H1 (cell line): ENCODE data around the gene FGD4. TPM values are rescaled to one million over a fixed set of nuclear protein-coding genes. Genes with fewer than 3 reads are reported as not detected.

Source experiments
- CTCF ChIA-PET: fragments of 300-600 bp; sonication (Branson Sonifier 250); formaldehyde crosslinking; loops from one replicate; lab custom pipeline; 2021; ENCODE audit not compliant: partially characterized antibody; lab: Charles Lee
- POLR2A ChIA-PET: fragments of 300-600 bp; sonication (Branson Sonifier 250); formaldehyde crosslinking; loops from one replicate; lab custom pipeline; 2021; ENCODE audit warnings: inconsistent platforms; ENCODE audit not compliant: partially characterized antibody; lab: Charles Lee
- DNase-seq, 2 experiments: peaks; one replicate each; pipeline versions ENCODE4 v3.0.0 to v3.0.0-alpha.2; 2010 to 2022; ENCODE audit warnings: low spot score in 2 of 2, low read depth in 1 of 2, mixed read lengths in 1 of 2
- FAIRE-seq: peaks from 2 replicates; lab custom pipeline; 2011; peaks lifted over from hg19 to GRCh38; lab: Jason Lieb, UNC
- H2AFZ ChIP-seq: 2 replicates; pipeline ENCODE4 v1.8.1; 2012; ENCODE audit warnings: low read length, inconsistent platforms
- H2AK5ac ChIP-seq: 2 replicates; pipeline ENCODE4 v1.6.1; 2013; ENCODE audit warnings: low read depth, low read length
- H2BK120ac ChIP-seq: replicated peaks from 2 replicates; pipeline ENCODE3; 2013; ENCODE audit warnings: low read depth, low read length, inconsistent platforms
- H2BK12ac ChIP-seq: 2 replicates; pipeline ENCODE4 v1.6.1; 2013; ENCODE audit warnings: low read depth, low read length
- H2BK15ac ChIP-seq: 2 replicates; pipeline ENCODE4 v1.6.1; 2013; ENCODE audit warnings: low read length
- H2BK20ac ChIP-seq: 2 replicates; pipeline ENCODE4 v1.6.1; 2013; ENCODE audit warnings: low read length
- H2BK5ac ChIP-seq: 2 replicates; pipeline ENCODE4 v1.6.1; 2013; ENCODE audit warnings: low read depth, low read length
- H3K14ac ChIP-seq: 2 replicates; pipeline ENCODE4 v1.6.1; 2013; ENCODE audit warnings: inconsistent platforms; ENCODE audit not compliant: insufficient read length
- H3K18ac ChIP-seq: 2 replicates; pipeline ENCODE4 v1.6.1; 2013; ENCODE audit warnings: low read length; ENCODE audit errors: extremely low read depth
- H3K23ac ChIP-seq: 2 replicates; pipeline ENCODE4 v1.6.1; 2013; ENCODE audit warnings: inconsistent platforms; ENCODE audit not compliant: insufficient read length
- H3K23me2 ChIP-seq: 2 replicates; pipeline ENCODE4 v1.6.1; 2013; ENCODE audit warnings: low read depth, low read length
- H3K27ac ChIP-seq: 2 replicates; pipeline ENCODE4 v1.6.1; 2011; ENCODE audit warnings: low read depth, low read length, inconsistent platforms
- H3K27me3 ChIP-seq, 4 experiments: replicated peaks in 1 of 4; 1 replicate in 1 of 4; 2 replicates in 3 of 4; pipeline versions ENCODE4 v1.6.1 to v1.8.1; 2011 to 2013; ENCODE audit warnings: low read length in 3 of 4, mild to moderate bottlenecking in 3 of 4, inconsistent platforms in 2 of 4, mixed read lengths in 2 of 4, moderate library complexity in 1 of 4; ENCODE audit not compliant: control insufficient read depth in 3 of 4, insufficient read depth in 3 of 4; ENCODE audit errors: extremely low read depth in 1 of 4
- H3K36me3 ChIP-seq, 4 experiments: 2 replicates each; pipeline versions ENCODE4 v1.6.1 to v1.8.1; 2011 to 2013; ENCODE audit warnings: mild to moderate bottlenecking in 4 of 4, low read length in 3 of 4, moderate library complexity in 2 of 4, control low read depth in 1 of 4, inconsistent platforms in 1 of 4; ENCODE audit not compliant: insufficient read depth in 4 of 4, control insufficient read depth in 2 of 4
- H3K4ac ChIP-seq: replicated peaks from 2 replicates; pipeline ENCODE3; 2013; ENCODE audit warnings: low read length, low read depth, mixed read lengths, inconsistent platforms; ENCODE audit not compliant: insufficient read length
- H3K4me1 ChIP-seq, 4 experiments: replicated peaks in 1 of 4; 1 replicate in 1 of 4; 2 replicates in 3 of 4; pipeline versions ENCODE4 v1.6.1 to v1.8.1; 2011 to 2013; ENCODE audit warnings: low read length in 3 of 4, inconsistent platforms in 2 of 4, mixed read lengths in 1 of 4; ENCODE audit not compliant: insufficient read depth in 4 of 4, control insufficient read depth in 3 of 4
- H3K4me2 ChIP-seq, 2 experiments: 2 replicates each; pipeline versions ENCODE4 v1.6.1 to v1.8.1; 2011 to 2013; ENCODE audit warnings: low read depth in 2 of 2, low read length in 2 of 2, control low read depth in 1 of 2, inconsistent platforms in 1 of 2, mild to moderate bottlenecking in 1 of 2; ENCODE audit not compliant: insufficient read depth in 1 of 2
- H3K4me3 ChIP-seq, 4 experiments: fragments of 200-600, 300-600 bp in 1 of 4; sonication (generic), shearing (Covaris generic), sonication (Bioruptor Twin) in 1 of 4; 2 replicates each; pipeline versions ENCODE4 v1.5.1 to v1.8.1; 2011 to 2016; ENCODE audit warnings: low read length in 4 of 4, low read depth in 3 of 4, control low read depth in 2 of 4, inconsistent platforms in 2 of 4, mild to moderate bottlenecking in 2 of 4, mixed read lengths in 1 of 4, moderate library complexity in 1 of 4; ENCODE audit not compliant: insufficient read depth in 2 of 4; ENCODE audit errors: extremely low read depth in 1 of 4
- H3K56ac ChIP-seq: replicated peaks from 2 replicates; pipeline ENCODE3; 2013; ENCODE audit warnings: low read depth, mild to moderate bottlenecking, mixed read lengths, low read length, inconsistent platforms; ENCODE audit not compliant: insufficient read length
- H3K79me1 ChIP-seq: 2 replicates; pipeline ENCODE4 v1.6.1; 2013; ENCODE audit warnings: low read depth, low read length, control low read depth
- H3K79me2 ChIP-seq, 2 experiments: 2 replicates each; pipeline versions ENCODE4 v1.6.1 to v1.8.1; 2012 to 2013; ENCODE audit warnings: low read length in 2 of 2, mild to moderate bottlenecking in 2 of 2, inconsistent platforms in 1 of 2; ENCODE audit not compliant: insufficient read depth in 2 of 2, control insufficient read depth in 1 of 2
- H3K9ac ChIP-seq, 4 experiments: replicated peaks in 1 of 4; 1 replicate in 1 of 4; 2 replicates in 3 of 4; pipeline versions ENCODE4 v1.6.1 to v1.8.1; 2011 to 2013; ENCODE audit warnings: low read depth in 3 of 4, low read length in 3 of 4, control low read depth in 2 of 4, mild to moderate bottlenecking in 2 of 4, moderate library complexity in 2 of 4, inconsistent platforms in 1 of 4; ENCODE audit errors: extremely low read depth in 1 of 4
- H3K9me3 ChIP-seq, 2 experiments: 2 replicates each; pipeline versions ENCODE4 v1.6.1 to v1.8.1; 2012 to 2013; ENCODE audit warnings: mild to moderate bottlenecking in 2 of 2, moderate library complexity in 2 of 2, control low read depth in 1 of 2, inconsistent platforms in 1 of 2, low read depth in 1 of 2, low read length in 1 of 2, mixed read lengths in 1 of 2; ENCODE audit not compliant: insufficient read depth in 2 of 2
- H4K20me1 ChIP-seq, 2 experiments: replicated peaks in 1 of 2; 2 replicates each; pipeline versions ENCODE3 to v1.8.1; 2011 to 2013; ENCODE audit warnings: inconsistent platforms in 2 of 2, low read length in 2 of 2, mild to moderate bottlenecking in 1 of 2; ENCODE audit not compliant: insufficient read depth in 2 of 2, control insufficient read depth in 1 of 2
- H4K5ac ChIP-seq: 2 replicates; pipeline ENCODE4 v1.6.1; 2013; ENCODE audit warnings: low read length, low read depth, mixed read lengths, inconsistent platforms; ENCODE audit not compliant: insufficient read length
- H4K8ac ChIP-seq: 2 replicates; pipeline ENCODE4 v1.8.0; 2013; ENCODE audit warnings: mild to moderate bottlenecking, moderate library complexity, low read length, inconsistent platforms; ENCODE audit not compliant: insufficient read depth; ENCODE audit errors: extremely low read depth
- H4K91ac ChIP-seq: replicated peaks from 2 replicates; pipeline ENCODE3; 2013; ENCODE audit warnings: low read length, mixed read lengths, inconsistent platforms; ENCODE audit not compliant: insufficient read length
- ASH2L ChIP-seq: fragments of 200-600, 300-600 bp; sonication (generic); IDR thresholded peaks from one replicate; pipeline ENCODE4 v1.7.1; 2017; ENCODE audit warnings: low read length
- ATF2 ChIP-seq: IDR thresholded peaks from 2 replicates; pipeline ENCODE4 v1.6.1; 2012; ENCODE audit warnings: low read length, inconsistent platforms
- CEBPB ChIP-seq: IDR thresholded peaks from 2 replicates; pipeline ENCODE4 v1.6.1; 2012; ENCODE audit warnings: low read depth, low read length
- CHD1 ChIP-seq: IDR thresholded peaks from 2 replicates; pipeline ENCODE4 v1.6.1; 2012; ENCODE audit warnings: low read depth, low read length, improper control_type of control experiment
- CTBP2 ChIP-seq: IDR thresholded peaks from 2 replicates; pipeline ENCODE4 v1.7.0; 2011; ENCODE audit warnings: borderline replicate concordance, mild to moderate bottlenecking, moderate library complexity, mixed read lengths, low read length; ENCODE audit not compliant: insufficient read depth, insufficient read length
- EZH2 ChIP-seq: fragments of 200-600 bp; sonication (generic); IDR thresholded peaks from 2 replicates; pipeline ENCODE4 v1.7.1; 2012; ENCODE audit warnings: low read depth, mild to moderate bottlenecking, moderate library complexity, low read length, inconsistent platforms; ENCODE audit not compliant: severe bottlenecking
- JUN ChIP-seq: IDR thresholded peaks from 2 replicates; pipeline ENCODE4 v1.6.1; 2011; ENCODE audit warnings: low read depth, mild to moderate bottlenecking, improper control_type of control experiment, low read length
- JUND ChIP-seq: IDR thresholded peaks from 2 replicates; pipeline ENCODE4 v1.6.1; 2011; ENCODE audit warnings: mild to moderate bottlenecking, improper control_type of control experiment, low read length
- KDM1A ChIP-seq: fragments of 200-600, 300-600 bp; sonication (generic); IDR thresholded peaks from 2 replicates; pipeline ENCODE4 v1.7.1; 2016; ENCODE audit warnings: mild to moderate bottlenecking, low read length, borderline replicate concordance
- KDM5A ChIP-seq: fragments of 200-600 bp; IDR thresholded peaks from 2 replicates; pipeline ENCODE4 v1.7.1; 2012; ENCODE audit warnings: mild to moderate bottlenecking, low read length, inconsistent platforms, mixed read lengths
- POLR2A ChIP-seq, 2 experiments: IDR thresholded peaks; 1 replicate in 1 of 2; 2 replicates in 1 of 2; pipeline ENCODE4 v1.6.1; 2011; ENCODE audit warnings: low read depth in 2 of 2, low read length in 2 of 2, mild to moderate bottlenecking in 2 of 2; ENCODE audit errors: control extremely low read depth in 1 of 2
- SAP30 ChIP-seq: fragments of 300-600 bp; sonication (generic); IDR thresholded peaks from 2 replicates; pipeline ENCODE4 v1.7.1; 2012; ENCODE audit warnings: low read length, moderate library complexity, mild to moderate bottlenecking, inconsistent platforms; ENCODE audit not compliant: insufficient read depth, insufficient replicate concordance
- SP2 ChIP-seq: IDR thresholded peaks from 2 replicates; pipeline ENCODE4 v1.6.1; 2012; ENCODE audit warnings: mild to moderate bottlenecking, low read length, inconsistent platforms
- SUZ12 ChIP-seq: fragments of 200-600 bp; sonication (generic); IDR thresholded peaks from 2 replicates; pipeline ENCODE4 v1.6.1; 2012; ENCODE audit warnings: mild to moderate bottlenecking, inconsistent platforms, low read length, moderate library complexity, mixed read lengths
- WGBS, 2 experiments: shearing (Covaris generic) in 1 of 2; methylation state at CpG; one replicate each; pipeline versions ENCODE4 v1.1.6 to v1.1.7; 2013 to 2015; ENCODE audit warnings: low lambda C conversion rate in 2 of 2, mixed read lengths in 2 of 2, inconsistent platforms in 1 of 2, low coverage in 1 of 2, missing lambda C conversion rate in 1 of 2; ENCODE audit not compliant: insufficient replicate concordance in 2 of 2, insufficient coverage in 1 of 2, insufficient read length in 1 of 2; ENCODE audit errors: extremely low coverage in 1 of 2, missing lambda C conversion rate in 1 of 2; 5-methylcytosine and 5-hydroxymethylcytosine counted together
- polyA plus RNA-seq, 7 experiments: library from polyadenylated mRNA; depleted of rRNA in 3 of 7; stranded (reverse) in 5 of 7; unstranded in 2 of 7; fragments of >200 nt in 5 of 7; fragments of 200-250 nt in 2 of 7; gene quantifications; 1 replicate in 5 of 7; 2 replicates in 1 of 7; 4 replicates in 1 of 7; pipeline versions ENCODE4 v1.2.1 to v1.2.3, GENCODE V29; 2011 to 2013; ENCODE audit warnings: missing spikeins in 2 of 7, mixed read lengths in 2 of 7
- total RNA-seq: library from RNA; stranded (reverse); fragmentation: NEBNext Ultra II Directional; extraction: Animal tissue kit (Norgen Biotek cat#: 25700); gene quantifications from 2 replicates; pipeline ENCODE4 v1.2.1, GENCODE V29; 2021

The FGD4 gene
- total and polyA plus RNA-seq, 2 of the 8 experiments (the other 6 are each of a cell fraction or from before 2014, with no cell fraction given), result 8.5 to 48.2 TPM

- H3K79me2 ChIP-seq, result peaks cover 0 to 7% of the 10 kb centered on the region in 2 experiments; a peak in 2 of 4 replicates
- no peaks in the 10 kb centered on the region for H4K20me1 ChIP-seq
- H4K5ac ChIP-seq, result no peak overlapping the region
- H3K18ac ChIP-seq, result no peak overlapping the region
- H3K27ac ChIP-seq, result no peak overlapping the region
- no peak overlapping the region for H3K4me3 ChIP-seq
- H3K36me3 ChIP-seq, result peaks cover 0 to 38% (median 18%) of the 10 kb centered on the region in 4 experiments; a peak in 4 of 8 replicates
- CTCF ChIA-PET, result no interaction called here
- H4K91ac ChIP-seq, result no peak overlapping the region
- no peak overlapping the region for H2BK120ac ChIP-seq
- H3K56ac ChIP-seq, result no peak overlapping the region
- POLR2A ChIA-PET, result no interaction called here
- no peak overlapping the region for H2BK12ac ChIP-seq
- no peak overlapping the region for H2BK5ac ChIP-seq
- no peaks in the 10 kb centered on the region for H3K79me1 ChIP-seq
- H3K23me2 ChIP-seq, result no peaks in the 10 kb centered on the region
- H3K9ac ChIP-seq, result no peak overlapping the region
- H3K4me2 ChIP-seq, result no peak overlapping the region
- H3K4me1 ChIP-seq, result peaks cover 0 to 4% (median 1%) of the 10 kb centered on the region in 4 experiments; a peak in 2 of 7 replicates
- no peak overlapping the region for H2BK20ac ChIP-seq
- H3K4ac ChIP-seq, result no peak overlapping the region
- H2AK5ac ChIP-seq, result no peak overlapping the region
- no peak overlapping the region for H2BK15ac ChIP-seq
- no peak overlapping the region for H3K14ac ChIP-seq
- no peaks in the 10 kb centered on the region for H3K27me3 ChIP-seq
- no peak overlapping the region for H3K23ac ChIP-seq
- DNase-seq (no peak), FAIRE-seq (no peak)
- 93% methylated on average over 2 of the region's 2 CpGs; no CpG with 5 or more reads in 1 of the 2 experiments for WGBS, 2 experiments
- H2AFZ ChIP-seq, result no peak overlapping the region
- H3K9me3 ChIP-seq, result no peaks in the 10 kb centered on the region
- H4K8ac ChIP-seq, result no peak overlapping the region
- no peak for TF ChIP-seq CHD1
- no peak for TF ChIP-seq SP2
- TF ChIP-seq JUND, result no peak
- TF ChIP-seq EZH2, result no peak
- TF ChIP-seq KDM5A, result no peak
- TF ChIP-seq SAP30, result no peak
- TF ChIP-seq JUN, result no peak
- TF ChIP-seq SUZ12, result no peak
- no peak for TF ChIP-seq KDM1A
- TF ChIP-seq CTBP2, result no peak
- TF ChIP-seq CEBPB, result no peak
- TF ChIP-seq ASH2L, result no peak
- no peak for TF ChIP-seq POLR2A (IDR thresholded peaks at IDR 0.05; ENCODE audit: control extremely low read depth in 1 of 2, low read depth in 2 of 2, low read length in 2 of 2)
- no peak for TF ChIP-seq ATF2
Measured at GRCh38 chr12:32603858-32604257, 204.5 kb downstream of the FGD4 start.
